D721Med (cell line): ENCODE data around the gene B3GAT1.
"Not testable (repeated sequence)": the region's sequence is repeated elsewhere in the genome, so short reads cannot be mapped to it uniquely, and the experiment has no call there.

Experiments used
- DNase-seq: peaks from one replicate; pipeline ENCODE4 v3.0.0; 2011; ENCODE audit warnings: low spot score; ENCODE audit not compliant: insufficient read length
- FAIRE-seq: peaks from 2 replicates; lab custom pipeline; 2011; peaks lifted over from hg19 to GRCh38; lab: Jason Lieb, UNC
- CTCF ChIP-seq: IDR thresholded peaks from 2 replicates; pipeline ENCODE4 v1.5.1; 2012; ENCODE audit warnings: mild to moderate bottlenecking, control low read depth; ENCODE audit not compliant: insufficient read depth; ENCODE audit errors: missing control alignments

Gene B3GAT1

GRCh38 chr11:134412203-134413042, at the start of gene B3GAT1:
Gene B3GAT1 (minus strand): TSS chr11:134412242. CDS start chr11:134387659, 24,583 bp downstream.
- no peak for TF ChIP-seq CTCF
- peak; percentile 66 for DNase-seq
- FAIRE-seq = no peak

GRCh38 chr11:134461621-134462020, 49.6 kb upstream of the B3GAT1 start:
- DNase-seq = no peak
- no peak for TF ChIP-seq CTCF
- no peak for FAIRE-seq

GRCh38 chr11:134460881-134461280, 48.8 kb upstream of the B3GAT1 start:
- FAIRE-seq = no peak
- no peak for DNase-seq
- no peak for TF ChIP-seq CTCF

GRCh38 chr11:134460062-134460561, 48.1 kb upstream of the B3GAT1 start:
- FAIRE-seq (no peak), DNase-seq (no peak)
- TF ChIP-seq CTCF = no peak

- FAIRE-seq (no peak), DNase-seq (no peak)
- no peak for TF ChIP-seq CTCF
Observed at GRCh38 chr11:134459246-134460061, 47.4 kb upstream of the B3GAT1 start.

GRCh38 chr11:134457411-134458007, 45.5 kb upstream of the B3GAT1 start:
- not testable (repeated sequence) for FAIRE-seq, DNase-seq

- no peak for TF ChIP-seq CTCF
Observed at GRCh38 chr11:134455516-134455915, 43.5 kb upstream of the B3GAT1 start.

More at GRCh38 chr11:134455516-134455915, 43.5 kb upstream of the B3GAT1 start:
- FAIRE-seq (no peak), DNase-seq (no peak)
